GM10847 (cell line): ENCODE data around the gene ADGRG1.

Experiments used
- POLR2A ChIP-seq: IDR thresholded peaks from 2 replicates; pipeline ENCODE4 v1.6.1; 2011; ENCODE audit not compliant: insufficient read length; ENCODE audit errors: extremely low read depth

ADGRG1 gene

GRCh38 chr16:57636184-57636583, 7.8 kb downstream of the ADGRG1 start:
- TF ChIP-seq POLR2A = no peak

GRCh38 chr16:57637020-57637419, 8.6 kb downstream of the ADGRG1 start:
- no peak for TF ChIP-seq POLR2A

GRCh38 chr16:57637424-57637823, 9.0 kb downstream of the ADGRG1 start:
- TF ChIP-seq POLR2A = no peak

GRCh38 chr16:57637965-57638364, 9.5 kb downstream of the ADGRG1 start:
- TF ChIP-seq POLR2A = no peak

- TF ChIP-seq POLR2A = no peak
Observed at GRCh38 chr16:57638381-57638780, 10.0 kb downstream of the ADGRG1 start.

GRCh38 chr16:57639172-57639887, 10.9 kb downstream of the ADGRG1 start:
- no peak for TF ChIP-seq POLR2A

- TF ChIP-seq POLR2A = no peak
Observed at GRCh38 chr16:57640185-57640584, 11.8 kb downstream of the ADGRG1 start.

GRCh38 chr16:57640612-57641011, 12.2 kb downstream of the ADGRG1 start:
- no peak for TF ChIP-seq POLR2A

- no peak for TF ChIP-seq POLR2A
Observed at GRCh38 chr16:57642160-57643135, 14.0 kb downstream of the ADGRG1 start.

GRCh38 chr16:57643147-57643874, 14.9 kb downstream of the ADGRG1 start:
- TF ChIP-seq POLR2A = no peak

GRCh38 chr16:57643910-57644309, 15.5 kb downstream of the ADGRG1 start:
- TF ChIP-seq POLR2A = no peak

GRCh38 chr16:57644383-57645014, 16.1 kb downstream of the ADGRG1 start:
- TF ChIP-seq POLR2A = no peak

GRCh38 chr16:57645169-57645568, 16.7 kb downstream of the ADGRG1 start:
- TF ChIP-seq POLR2A = no peak

GRCh38 chr16:57645691-57646387, 17.4 kb downstream of the ADGRG1 start:
- TF ChIP-seq POLR2A = no peak
